Choroid plexus epithelial cell (primary cell): ENCODE results near the gene SLC38A2.
"Not testable (repeated sequence)": the region's sequence is repeated elsewhere in the genome, so short reads cannot be mapped to it uniquely, and the experiment has no call there.

Experiments
- DNase-seq: peaks from one replicate; pipeline ENCODE4 v3.0.0-alpha.2; 2010; ENCODE audit warnings: low read depth
- H3K4me3 ChIP-seq: 2 replicates; pipeline ENCODE4 v1.5.1; 2011; ENCODE audit warnings: low read depth, mild to moderate bottlenecking, control low read depth, low read length, moderate library complexity
- TF ChIP-seq, protein P1 (sequence below): conservative IDR thresholded peaks from 2 replicates; pipeline ENCODE4 v1.5.1; 2011; ENCODE audit warnings: low read depth, mild to moderate bottlenecking, control low read depth, inconsistent platforms, low read length, moderate library complexity

The SLC38A2 gene

DNA sequence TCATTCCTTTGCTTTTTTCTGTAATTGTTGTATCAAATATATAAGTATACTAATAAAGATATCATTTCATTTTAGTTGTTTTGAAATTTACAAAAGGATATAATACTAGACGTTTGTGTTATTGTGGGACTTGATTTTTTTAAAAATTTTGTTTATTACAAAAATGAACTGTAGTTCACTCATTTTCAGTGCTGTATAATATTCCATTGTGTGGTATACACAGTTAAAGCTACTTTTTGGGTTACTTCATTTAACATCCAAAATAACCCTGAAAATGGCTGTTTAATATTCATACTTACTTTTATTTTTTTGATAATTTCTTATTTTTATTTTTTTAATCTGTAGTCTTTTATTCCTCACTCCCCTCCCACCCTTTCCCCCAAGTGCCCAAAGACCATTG lies 21.4 kb downstream of the SLC38A2 start:
- TF ChIP-seq, protein P1, sequence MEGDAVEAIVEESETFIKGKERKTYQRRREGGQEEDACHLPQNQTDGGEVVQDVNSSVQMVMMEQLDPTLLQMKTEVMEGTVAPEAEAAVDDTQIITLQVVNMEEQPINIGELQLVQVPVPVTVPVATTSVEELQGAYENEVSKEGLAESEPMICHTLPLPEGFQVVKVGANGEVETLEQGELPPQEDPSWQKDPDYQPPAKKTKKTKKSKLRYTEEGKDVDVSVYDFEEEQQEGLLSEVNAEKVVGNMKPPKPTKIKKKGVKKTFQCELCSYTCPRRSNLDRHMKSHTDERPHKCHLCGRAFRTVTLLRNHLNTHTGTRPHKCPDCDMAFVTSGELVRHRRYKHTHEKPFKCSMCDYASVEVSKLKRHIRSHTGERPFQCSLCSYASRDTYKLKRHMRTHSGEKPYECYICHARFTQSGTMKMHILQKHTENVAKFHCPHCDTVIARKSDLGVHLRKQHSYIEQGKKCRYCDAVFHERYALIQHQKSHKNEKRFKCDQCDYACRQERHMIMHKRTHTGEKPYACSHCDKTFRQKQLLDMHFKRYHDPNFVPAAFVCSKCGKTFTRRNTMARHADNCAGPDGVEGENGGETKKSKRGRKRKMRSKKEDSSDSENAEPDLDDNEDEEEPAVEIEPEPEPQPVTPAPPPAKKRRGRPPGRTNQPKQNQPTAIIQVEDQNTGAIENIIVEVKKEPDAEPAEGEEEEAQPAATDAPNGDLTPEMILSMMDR: no peak
- H3K4me3 ChIP-seq: no peak overlapping the region

DNA sequence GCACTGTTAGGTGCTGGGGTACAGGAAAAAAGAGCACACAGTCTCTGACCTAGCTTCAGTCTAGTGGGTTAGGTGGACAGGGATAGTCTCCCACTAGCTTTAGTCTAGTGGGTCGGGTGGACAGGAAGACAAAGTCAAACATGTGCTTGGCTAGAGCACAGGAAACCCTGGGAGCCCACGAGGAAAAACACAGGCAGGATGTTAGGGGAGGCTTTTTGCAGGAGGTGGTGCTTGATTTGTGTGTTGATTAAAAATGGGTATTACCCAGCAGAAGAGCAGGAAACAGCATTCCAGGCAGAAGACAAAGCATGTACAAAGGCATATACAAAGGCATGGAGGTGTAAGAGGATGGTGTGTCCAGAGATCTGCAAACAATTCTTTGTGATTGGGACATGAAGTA lies 23.3 kb downstream of the SLC38A2 start:
- no peak overlapping the region for H3K4me3 ChIP-seq
- TF ChIP-seq, protein P1: no peak
- DNase-seq: no peak

More for the DNA sequence above, 21.4 kb downstream of the SLC38A2 start:
- no peak for DNase-seq

DNA sequence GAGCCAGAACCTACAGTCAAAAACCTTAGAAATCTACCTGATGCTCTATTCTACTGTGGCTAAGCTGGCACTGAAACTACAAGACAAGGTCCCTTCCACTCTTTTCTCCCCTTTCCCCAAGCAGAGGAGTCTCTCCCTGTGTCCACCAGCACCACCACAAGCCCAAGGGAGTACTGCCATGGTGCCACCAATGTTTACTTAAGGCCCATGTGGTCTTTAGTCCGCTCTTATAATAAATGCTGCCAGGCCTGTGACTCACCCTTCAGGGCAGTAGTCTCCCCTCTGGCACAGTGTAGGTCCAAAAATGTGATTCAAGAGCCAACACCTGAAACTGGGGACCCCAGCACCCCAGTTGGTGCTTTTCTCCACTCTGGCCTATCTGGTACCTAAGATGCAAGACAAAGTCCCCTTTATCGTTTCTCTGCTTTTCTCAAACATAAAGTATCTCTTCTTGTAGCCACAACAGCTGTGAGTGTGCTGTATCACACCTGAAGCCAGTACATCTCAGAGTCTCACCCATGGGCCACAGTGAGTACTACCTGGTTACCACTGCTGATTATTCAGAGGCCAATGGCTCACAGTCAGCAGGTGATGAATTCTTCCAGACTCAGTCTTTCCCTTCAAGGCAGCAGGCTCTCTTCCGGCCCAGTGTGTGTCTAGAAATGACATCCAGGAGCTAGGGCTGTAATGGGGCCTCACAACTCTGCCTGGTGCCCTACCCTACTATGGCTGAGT lies 29.3 kb downstream of the SLC38A2 start:
- TF ChIP-seq, protein P1: no peak
- H3K4me3 ChIP-seq: no peak overlapping the region
- no peak for DNase-seq

DNA sequence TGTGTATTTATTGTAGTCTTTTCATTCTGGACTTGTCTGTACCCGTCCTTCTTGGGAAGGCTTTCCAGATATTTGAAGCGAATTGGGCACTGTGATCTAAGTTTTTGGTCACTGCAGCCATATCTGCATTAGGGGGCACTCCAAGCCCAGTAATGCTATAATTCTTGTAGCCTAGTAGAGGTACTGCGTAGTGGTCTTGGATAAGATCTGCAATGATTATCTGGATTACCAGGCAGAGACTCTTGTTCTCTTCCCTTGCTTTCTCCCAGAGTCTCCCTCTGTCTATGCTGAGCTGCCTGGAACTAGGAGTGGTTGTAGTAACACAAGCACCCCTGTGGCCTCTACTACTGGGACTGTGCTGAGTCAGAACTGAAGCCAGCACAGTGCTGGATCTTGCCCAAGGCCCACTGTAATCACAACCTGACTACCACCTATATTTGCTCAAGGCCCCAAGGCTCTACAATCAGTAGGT lies 30.0 kb downstream of the SLC38A2 start:
- peak; percentile 71 for DNase-seq
- H3K4me3 ChIP-seq: no peak overlapping the region
- TF ChIP-seq, protein P1: peak; percentile 61

DNA sequence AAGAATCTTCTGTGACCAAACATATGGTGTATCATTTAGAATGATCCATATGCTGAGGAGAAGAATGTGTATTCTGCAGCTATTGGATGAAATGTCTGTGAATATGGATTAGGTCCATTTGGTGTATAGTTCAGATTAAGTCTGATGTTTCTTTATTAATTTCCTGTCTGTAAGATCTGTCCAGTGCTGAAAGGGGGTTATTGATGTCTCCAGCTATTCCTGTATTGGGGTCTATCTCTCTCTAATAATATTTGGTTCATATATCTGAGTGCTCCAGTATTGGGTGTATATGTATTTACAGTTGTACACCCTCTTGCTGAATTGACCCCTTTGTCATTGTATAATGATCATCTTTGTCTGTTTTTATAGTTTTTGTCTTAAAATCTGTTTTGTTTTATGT lies 33.5 kb downstream of the SLC38A2 start:
- no peak overlapping the region for H3K4me3 ChIP-seq
- no peak for DNase-seq
- TF ChIP-seq, protein P1: no peak

DNA sequence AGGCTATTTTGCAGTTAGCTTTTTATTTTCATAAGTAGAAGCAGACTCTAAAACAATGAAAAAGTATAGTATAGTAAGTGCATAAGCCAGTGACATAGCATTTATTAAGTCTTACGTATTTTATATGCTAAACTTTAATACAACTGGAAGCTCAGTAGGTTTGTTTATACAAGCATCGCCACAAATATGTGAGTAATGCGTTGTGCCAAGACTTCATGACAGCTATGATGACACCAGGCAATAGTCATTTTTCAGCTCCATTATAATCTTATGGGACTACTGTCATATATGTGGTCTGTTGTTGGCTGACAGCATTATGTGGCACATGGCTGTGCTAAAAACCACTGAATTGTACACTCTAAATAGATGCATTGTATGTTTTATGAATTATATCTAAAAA lies 40.3 kb downstream of the SLC38A2 start:
- peak; percentile 69 for DNase-seq
- H3K4me3 ChIP-seq: no peak overlapping the region
- TF ChIP-seq, protein P1: no peak

DNA sequence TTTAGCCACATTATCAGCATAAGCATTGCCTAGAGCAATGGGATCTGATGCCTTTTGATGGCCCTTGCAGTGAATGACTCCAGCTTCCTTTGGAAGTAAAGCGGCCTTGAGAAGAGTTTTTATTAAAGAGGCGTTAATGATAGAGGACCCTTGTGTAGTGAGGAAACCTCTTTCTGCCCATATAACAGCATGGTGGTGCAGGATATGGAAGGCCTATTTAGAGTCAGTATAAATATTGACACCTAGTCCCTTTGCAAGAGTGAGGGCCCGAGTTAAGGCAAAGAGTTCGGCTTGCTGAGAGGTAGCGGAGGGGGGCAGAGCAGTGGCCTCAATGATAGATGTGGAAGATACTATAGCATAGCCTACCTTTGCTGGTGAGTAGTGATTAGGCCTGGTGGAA lies 47.5 kb downstream of the SLC38A2 start:
- not testable (repeated sequence) for DNase-seq, H3K4me3 ChIP-seq
